Activated naive CD8-positive, alpha-beta T cell treated with anti-CD3 and anti-CD28 coated beads, Interleukin-2, amount 10 ng/mL, durations not matched to agents 7 days and 5 days (primary cell): Measurements from ENCODE around the gene ANKLE1. TPM values are rescaled to one million over a fixed set of nuclear protein-coding genes. Genes with fewer than 3 reads are reported as not detected.

ENCODE experiments used
- ATAC-seq: fragments of 150-1000 bp; cut with Tn5 transposase; one replicate; pipeline ENCODE4 v1.10.0; 2021; ENCODE audit warnings: low read depth, moderate library complexity
- POLR2A ChIA-PET: fragments of 350-600 bp; sonication (Branson Sonifier 250); formaldehyde crosslinking; loops from one replicate; lab custom pipeline; 2021; ENCODE audit warnings: antibody characterized with exemption; lab: Charles Lee
- DNase-seq: peaks from one replicate; pipeline ENCODE4 v3.0.0; 2021
- H3K27ac Mint-ChIP-seq: one replicate; pipeline ENCODE4 v1.8.0; 2022; ENCODE audit warnings: mild to moderate bottlenecking, mixed read lengths
- H3K27me3 Mint-ChIP-seq: one replicate; pipeline ENCODE4 v1.8.0; 2022; ENCODE audit warnings: mild to moderate bottlenecking, moderate library complexity, mixed read lengths
- H3K36me3 Mint-ChIP-seq: one replicate; pipeline ENCODE4 v1.8.0; 2021; ENCODE audit warnings: mild to moderate bottlenecking, mixed read lengths
- H3K4me1 Mint-ChIP-seq: one replicate; pipeline ENCODE4 v1.8.0; 2021; ENCODE audit warnings: mixed read lengths
- H3K4me3 Mint-ChIP-seq: one replicate; pipeline ENCODE4 v1.8.0; 2022; ENCODE audit warnings: mild to moderate bottlenecking, moderate library complexity, mixed read lengths
- H3K9me3 Mint-ChIP-seq: one replicate; pipeline ENCODE4 v1.8.0; 2021; ENCODE audit warnings: mixed read lengths
- total RNA-seq, 2 experiments: library from RNA; stranded (reverse); gene quantifications; one replicate each; pipeline ENCODE4 v1.2.3, GENCODE V29; 2021

Gene ANKLE1
- 1 to 10 TPM; 5.7 to 5.8 TPM for total RNA-seq

- H3K9me3 Mint-ChIP-seq, result no peaks in the 10 kb centered on the region
- POLR2A ChIA-PET, result interaction anchor here (0.6 to 2.1 kb wide), 12 partner anchors 11 to 327 kb away, joined by 3 to 10 read pairs (median 4); partner anchors contain the start of genes BABAM1, MYO9B and OCEL1
- peaks cover 10% of the 10 kb centered on the region for H3K4me1 Mint-ChIP-seq
- H3K27ac Mint-ChIP-seq, result peak within 1 kb of the TSS; percentile 81
- H3K27me3 Mint-ChIP-seq, result no peaks in the 10 kb centered on the region
- DNase-seq (peak; percentile 67), ATAC-seq (peak; percentile 52)
- H3K4me3 Mint-ChIP-seq, result peak within 1 kb of the TSS; percentile 86
- peaks cover 8% of the 10 kb centered on the region for H3K36me3 Mint-ChIP-seq
Observed at GRCh38 chr19:17281391-17282304, at the start of gene ANKLE1. ANKLE1 (plus strand) TSS chr19:17281901; CDS start chr19:17281921, 20 bp downstream.

GRCh38 chr19:17232258-17232657 is 49.4 kb upstream of the ANKLE1 start:
- ATAC-seq, result no peak
- no peaks in the 10 kb centered on the region for H3K27me3 Mint-ChIP-seq
- H3K4me1 Mint-ChIP-seq, result peaks cover 7% of the 10 kb centered on the region
- no peak overlapping the region for H3K4me3 Mint-ChIP-seq
- no peak overlapping the region for H3K27ac Mint-ChIP-seq
- POLR2A ChIA-PET, result interaction anchor here (0.5 to 1.5 kb wide), 2 partner anchors 17 to 1339 kb away, joined by 3 to 7 read pairs; partner anchors contain the start of gene USE1
- H3K36me3 Mint-ChIP-seq, result peaks cover 6% of the 10 kb centered on the region
- no peak for DNase-seq
- no peaks in the 10 kb centered on the region for H3K9me3 Mint-ChIP-seq

- ATAC-seq, result peak; percentile 57
- peak overlapping the region; percentile 56 for H3K27ac Mint-ChIP-seq
Observed at GRCh38 chr19:17234911-17235299, 46.8 kb upstream of the ANKLE1 start.

GRCh38 chr19:17235300-17235970 is 46.3 kb upstream of the ANKLE1 start:
- ATAC-seq (peak; percentile 94), DNase-seq (peak; percentile 84)
- peaks cover 5% of the 10 kb centered on the region for H3K4me1 Mint-ChIP-seq
- peak overlapping the region; percentile 81 for H3K4me3 Mint-ChIP-seq
- POLR2A ChIA-PET, result interaction anchor here (0.5 to 2.1 kb wide), 12 partner anchors 9 to 174 kb away, joined by 3 to 26 read pairs (median 5); partner anchors contain the start of genes OCEL1 and USE1
- no peaks in the 10 kb centered on the region for H3K27me3 Mint-ChIP-seq
- peak overlapping the region; percentile 56 for H3K27ac Mint-ChIP-seq
- no peaks in the 10 kb centered on the region for H3K9me3 Mint-ChIP-seq
- H3K36me3 Mint-ChIP-seq, result peaks cover 3% of the 10 kb centered on the region

More at GRCh38 chr19:17234911-17235299, 46.8 kb upstream of the ANKLE1 start:
- Mint-ChIP-seq H3K4me1 (peaks cover 5% of the 10 kb centered on the region), H3K9me3 (no peaks in the 10 kb centered on the region), H3K4me3 (peak overlapping the region; percentile 81), H3K27me3 (no peaks in the 10 kb centered on the region), H3K36me3 (peaks cover 3% of the 10 kb centered on the region)
- DNase-seq, result peak; percentile 80
- POLR2A ChIA-PET, result interaction anchor here (0.5 to 2.1 kb wide), 10 partner anchors 9 to 174 kb away, joined by 3 to 26 read pairs (median 7); partner anchors contain the start of genes ANKLE1, OCEL1 and USE1

- peaks cover 5% of the 10 kb centered on the region for H3K27me3 Mint-ChIP-seq
- no peaks in the 10 kb centered on the region for H3K9me3 Mint-ChIP-seq
- H3K27ac Mint-ChIP-seq, result no peak overlapping the region
- H3K4me1 Mint-ChIP-seq, result peaks cover 5% of the 10 kb centered on the region
- POLR2A ChIA-PET, result interaction anchor here (0.7 to 2.1 kb wide), 10 partner anchors 10 to 159 kb away, joined by 3 to 26 read pairs (median 4); partner anchors contain the start of genes OCEL1 and USE1
- DNase-seq (no peak), ATAC-seq (peak; percentile 27)
- H3K36me3 Mint-ChIP-seq, result peaks cover 2% of the 10 kb centered on the region
- H3K4me3 Mint-ChIP-seq, result peak overlapping the region; percentile 55
Observed at GRCh38 chr19:17235971-17236777, 45.5 kb upstream of the ANKLE1 start.

- H3K4me3 Mint-ChIP-seq, result peak overlapping the region; percentile 25
- peaks cover 5% of the 10 kb centered on the region for H3K27me3 Mint-ChIP-seq
- H3K9me3 Mint-ChIP-seq, result no peaks in the 10 kb centered on the region
- H3K4me1 Mint-ChIP-seq, result peaks cover 5% of the 10 kb centered on the region
- peaks cover 2% of the 10 kb centered on the region for H3K36me3 Mint-ChIP-seq
- H3K27ac Mint-ChIP-seq, result no peak overlapping the region
- POLR2A ChIA-PET, result interaction anchor here (0.6 to 1.2 kb wide), 3 partner anchors 10 to 61 kb away, joined by 3 read pairs; partner anchors contain the start of gene BABAM1
- no peak for DNase-seq
- no peak for ATAC-seq
Observed at GRCh38 chr19:17236811-17237543, 44.7 kb upstream of the ANKLE1 start.

GRCh38 chr19:17237747-17238706 is 43.7 kb upstream of the ANKLE1 start:
- peaks cover 2% of the 10 kb centered on the region for H3K36me3 Mint-ChIP-seq
- no peaks in the 10 kb centered on the region for H3K9me3 Mint-ChIP-seq
- H3K4me3 Mint-ChIP-seq, result no peak overlapping the region
- no peak for ATAC-seq
- peaks cover 5% of the 10 kb centered on the region for H3K4me1 Mint-ChIP-seq
- H3K27me3 Mint-ChIP-seq, result peaks cover 5% of the 10 kb centered on the region
- POLR2A ChIA-PET, result interaction anchor here (1.2 kb wide), 1 partner anchor 11 kb away, joined by 3 read pairs; no protein-coding TSS in a partner anchor
- DNase-seq, result no peak
- H3K27ac Mint-ChIP-seq, result no peak overlapping the region

GRCh38 chr19:17240062-17240752 is 41.5 kb upstream of the ANKLE1 start:
- no peak for DNase-seq
- Mint-ChIP-seq H3K27me3 (peaks cover 15% of the 10 kb centered on the region), H3K27ac (no peak overlapping the region), H3K4me1 (peaks cover 1% of the 10 kb centered on the region), H3K4me3 (no peak overlapping the region), H3K9me3 (no peaks in the 10 kb centered on the region), H3K36me3 (no peaks in the 10 kb centered on the region)
- POLR2A ChIA-PET, result interaction anchor here (0.6 to 2.0 kb wide), 3 partner anchors 14 to 88 kb away, joined by 3 to 8 read pairs (median 4); partner anchors contain the start of gene OCEL1
- no peak for ATAC-seq

GRCh38 chr19:17240826-17241399 is 40.8 kb upstream of the ANKLE1 start:
- Mint-ChIP-seq H3K4me1 (peaks cover 1% of the 10 kb centered on the region), H3K9me3 (no peaks in the 10 kb centered on the region)
- POLR2A ChIA-PET, result interaction anchor here (0.6 to 2.0 kb wide), 3 partner anchors 14 to 89 kb away, joined by 3 to 8 read pairs (median 4); partner anchors contain the start of gene OCEL1

GRCh38 chr19:17242431-17243208 is 39.1 kb upstream of the ANKLE1 start:
- Mint-ChIP-seq H3K27me3 (peaks cover 23% of the 10 kb centered on the region), H3K9me3 (no peaks in the 10 kb centered on the region), H3K27ac (no peak overlapping the region), H3K4me3 (no peak overlapping the region), H3K4me1 (peaks cover 3% of the 10 kb centered on the region), H3K36me3 (no peaks in the 10 kb centered on the region)
- DNase-seq (no peak), ATAC-seq (no peak)
- POLR2A ChIA-PET, result no interaction called here

More at GRCh38 chr19:17240826-17241399, 40.8 kb upstream of the ANKLE1 start:
- peaks cover 15% of the 10 kb centered on the region for H3K27me3 Mint-ChIP-seq
- no peak overlapping the region for H3K27ac Mint-ChIP-seq
- no peak for ATAC-seq
- no peak for DNase-seq
- no peaks in the 10 kb centered on the region for H3K36me3 Mint-ChIP-seq
- no peak overlapping the region for H3K4me3 Mint-ChIP-seq
